ENCODE measurements around the gene PYGL.

DNA sequence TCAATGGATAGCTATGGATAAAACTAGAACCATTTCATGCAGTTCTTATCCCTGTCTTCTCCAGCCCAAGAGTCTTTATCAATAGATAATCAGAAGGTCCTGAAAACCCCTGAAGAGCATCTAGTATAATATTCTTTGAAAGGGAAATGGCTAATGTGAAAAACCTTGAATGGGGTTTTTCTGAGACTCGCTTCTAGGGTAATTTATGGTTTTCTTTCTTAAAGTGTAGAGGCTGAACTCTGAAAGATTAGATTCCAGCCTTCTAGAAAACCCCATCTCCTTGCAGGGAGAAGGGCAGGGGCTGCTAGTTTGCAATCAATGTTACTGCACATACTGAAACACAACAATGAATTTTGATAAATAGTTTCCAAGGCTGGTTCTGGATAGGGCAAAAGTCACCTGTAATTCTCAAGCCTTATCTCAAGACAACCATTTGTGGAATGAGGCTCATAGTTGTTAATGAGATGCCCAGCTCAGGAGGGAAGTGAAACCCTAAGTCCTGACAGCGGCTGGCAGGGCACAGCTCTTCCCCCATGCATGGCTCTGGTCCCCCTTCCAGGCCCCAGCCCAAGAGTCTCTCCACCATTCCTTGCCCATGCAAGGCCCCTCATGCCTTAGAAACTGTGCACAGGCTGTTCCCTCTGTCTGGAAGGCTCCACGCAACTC lies 33.7 kb upstream of the PYGL start:
- TF ChIP-seq, protein P1, sequence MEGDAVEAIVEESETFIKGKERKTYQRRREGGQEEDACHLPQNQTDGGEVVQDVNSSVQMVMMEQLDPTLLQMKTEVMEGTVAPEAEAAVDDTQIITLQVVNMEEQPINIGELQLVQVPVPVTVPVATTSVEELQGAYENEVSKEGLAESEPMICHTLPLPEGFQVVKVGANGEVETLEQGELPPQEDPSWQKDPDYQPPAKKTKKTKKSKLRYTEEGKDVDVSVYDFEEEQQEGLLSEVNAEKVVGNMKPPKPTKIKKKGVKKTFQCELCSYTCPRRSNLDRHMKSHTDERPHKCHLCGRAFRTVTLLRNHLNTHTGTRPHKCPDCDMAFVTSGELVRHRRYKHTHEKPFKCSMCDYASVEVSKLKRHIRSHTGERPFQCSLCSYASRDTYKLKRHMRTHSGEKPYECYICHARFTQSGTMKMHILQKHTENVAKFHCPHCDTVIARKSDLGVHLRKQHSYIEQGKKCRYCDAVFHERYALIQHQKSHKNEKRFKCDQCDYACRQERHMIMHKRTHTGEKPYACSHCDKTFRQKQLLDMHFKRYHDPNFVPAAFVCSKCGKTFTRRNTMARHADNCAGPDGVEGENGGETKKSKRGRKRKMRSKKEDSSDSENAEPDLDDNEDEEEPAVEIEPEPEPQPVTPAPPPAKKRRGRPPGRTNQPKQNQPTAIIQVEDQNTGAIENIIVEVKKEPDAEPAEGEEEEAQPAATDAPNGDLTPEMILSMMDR (IDR thresholded peaks at IDR 0.05), result no peak
- no peak for TF ChIP-seq ZFX (IDR thresholded peaks at IDR 0.05; ENCODE audit: borderline replicate concordance)
